Measurements from ENCODE around the gene CEACAM19. TPM values are rescaled to one million over a fixed set of nuclear protein-coding genes. Genes with fewer than 3 reads are reported as not detected.
"Not testable (repeated sequence)": the region's sequence is repeated elsewhere in the genome, so short reads cannot be mapped to it uniquely, and the experiment has no call there.

Gene CEACAM19
- total and polyA plus RNA-seq, 8 donors = 2.4 to 27.7 (median 5.3) TPM

GRCh38 chr19:44626048-44626624 is 45.1 kb upstream of the CEACAM19 start:
- H3K36me3 ChIP-seq = no peaks in the 10 kb centered on the region
- no peak overlapping the region for H3K4me3 ChIP-seq
- no peaks in the 10 kb centered on the region for H3K27me3 ChIP-seq
- no peak for FAIRE-seq
- intact Hi-C loops (cut with DNase I) = no loop called here
- H3K9me3 ChIP-seq = no peaks in the 10 kb centered on the region
- WGBS, 2 donors = 42 to 63% methylated on average over 1 of the region's 1 CpG
- no peak for TF ChIP-seq CTCF (IDR thresholded peaks at IDR 0.05)
- peak; percentile 70 to 88 (median 81) for ATAC-seq
- DNase-seq = peak in 4 of 6 donors; percentile 39 to 69 (median 60)
- peak overlapping the region in 2 of 4 donors; percentile 47 to 53 for H3K27ac ChIP-seq
- no peaks in the 10 kb centered on the region for H3K4me1 ChIP-seq

- H3K9me3 ChIP-seq = no peaks in the 10 kb centered on the region
- no peak for DNase-seq
- ATAC-seq = no peak
- H3K4me3 ChIP-seq = no peak overlapping the region
- TF ChIP-seq CTCF (IDR thresholded peaks at IDR 0.05) = no peak
- intact Hi-C loops (cut with DNase I) = no loop called here
- 96 to 100% methylated on average over 4 of the region's 4 CpGs for WGBS, 2 donors
- FAIRE-seq = no peak
- no peaks in the 10 kb centered on the region for H3K36me3 ChIP-seq
- no peak overlapping the region for H3K27ac ChIP-seq
- no peaks in the 10 kb centered on the region for H3K4me1 ChIP-seq
- H3K27me3 ChIP-seq = no peaks in the 10 kb centered on the region
These were observed 43.7 kb upstream of the CEACAM19 start for GRCh38 chr19:44627631-44628030.

GRCh38 chr19:44628793-44629192 is 42.5 kb upstream of the CEACAM19 start:
- no peaks in the 10 kb centered on the region for H3K27me3 ChIP-seq
- 87 to 92% methylated on average over 3 of the region's 3 CpGs for WGBS, 2 donors
- H3K4me3 ChIP-seq = no peak overlapping the region
- no peaks in the 10 kb centered on the region for H3K9me3 ChIP-seq
- no peak overlapping the region for H3K27ac ChIP-seq
- intact Hi-C loops (cut with DNase I) = no loop called here
- H3K4me1 ChIP-seq = no peaks in the 10 kb centered on the region
- no peaks in the 10 kb centered on the region for H3K36me3 ChIP-seq
- ATAC-seq (no peak), FAIRE-seq (no peak), DNase-seq (no peak)
- TF ChIP-seq CTCF (IDR thresholded peaks at IDR 0.05) = no peak

GRCh38 chr19:44631611-44632010 is 39.7 kb upstream of the CEACAM19 start:
- not testable (repeated sequence) for H3K4me3 ChIP-seq, FAIRE-seq

GRCh38 chr19:44634058-44634457 is 37.2 kb upstream of the CEACAM19 start:
- H3K27me3 ChIP-seq; ATAC-seq; H3K9me3 ChIP-seq; FAIRE-seq; intact Hi-C loops (cut with DNase I); H3K36me3 ChIP-seq; H3K4me1 ChIP-seq: not testable (repeated sequence)
- Histone ChIP-seq H3K27ac (peak overlapping the region in 2 of 4 donors; percentile 35 to 50), H3K4me3 (peak overlapping the region in 1 of 4 donors; percentile 6)
- 17 to 18% methylated on average over 5 of the region's 5 CpGs for WGBS, 2 donors
- DNase-seq = peak in 2 of 6 donors; percentile 36 to 46

More at GRCh38 chr19:44631611-44632010, 39.7 kb upstream of the CEACAM19 start:
- ATAC-seq; H3K4me1 ChIP-seq; H3K9me3 ChIP-seq; H3K27me3 ChIP-seq; H3K27ac ChIP-seq; intact Hi-C loops (cut with DNase I); H3K36me3 ChIP-seq; DNase-seq: not testable (repeated sequence)
- WGBS, 2 donors = 86 to 88% methylated on average over 8 of the region's 8 CpGs

- H3K27ac ChIP-seq = no peak overlapping the region
- TF ChIP-seq CTCF (IDR thresholded peaks at IDR 0.05) = no peak
- H3K4me3 ChIP-seq = no peak overlapping the region
- 95% methylated on average over 2 of the region's 2 CpGs for WGBS, 2 donors
- no peak for FAIRE-seq
- H3K9me3 ChIP-seq = no peaks in the 10 kb centered on the region
- no peaks in the 10 kb centered on the region for H3K4me1 ChIP-seq
- no peaks in the 10 kb centered on the region for H3K27me3 ChIP-seq
- ATAC-seq = no peak
- H3K36me3 ChIP-seq = no peaks in the 10 kb centered on the region
- intact Hi-C loops (cut with DNase I) = no loop called here
- no peak for DNase-seq
These were observed 36.5 kb upstream of the CEACAM19 start for GRCh38 chr19:44634785-44635184.
